ENCODE results near the gene MPG.
"Not testable (repeated sequence)": the region's sequence is repeated elsewhere in the genome, so short reads cannot be mapped to it uniquely, and the experiment has no call there.

DNA sequence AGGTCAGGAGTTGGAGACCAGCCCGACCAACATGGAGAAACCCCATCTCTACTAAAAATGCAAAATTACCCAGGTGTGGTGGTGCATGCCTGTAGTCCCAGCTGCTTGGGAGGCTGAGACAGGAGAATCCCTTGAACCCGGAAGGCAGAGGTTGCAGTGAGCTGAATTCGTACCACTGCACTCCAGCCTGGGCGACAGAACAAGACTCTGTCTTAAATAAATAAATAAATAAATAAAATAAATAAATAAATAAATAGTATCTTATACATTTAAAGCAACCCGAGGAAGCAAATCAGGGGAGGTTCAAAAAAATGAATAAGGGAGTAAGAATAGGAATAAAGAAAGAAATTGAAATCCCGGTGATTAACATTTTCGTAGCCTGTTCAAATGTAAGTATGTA, 31.5 kb upstream of the MPG start:
- TF ChIP-seq, protein P1, sequence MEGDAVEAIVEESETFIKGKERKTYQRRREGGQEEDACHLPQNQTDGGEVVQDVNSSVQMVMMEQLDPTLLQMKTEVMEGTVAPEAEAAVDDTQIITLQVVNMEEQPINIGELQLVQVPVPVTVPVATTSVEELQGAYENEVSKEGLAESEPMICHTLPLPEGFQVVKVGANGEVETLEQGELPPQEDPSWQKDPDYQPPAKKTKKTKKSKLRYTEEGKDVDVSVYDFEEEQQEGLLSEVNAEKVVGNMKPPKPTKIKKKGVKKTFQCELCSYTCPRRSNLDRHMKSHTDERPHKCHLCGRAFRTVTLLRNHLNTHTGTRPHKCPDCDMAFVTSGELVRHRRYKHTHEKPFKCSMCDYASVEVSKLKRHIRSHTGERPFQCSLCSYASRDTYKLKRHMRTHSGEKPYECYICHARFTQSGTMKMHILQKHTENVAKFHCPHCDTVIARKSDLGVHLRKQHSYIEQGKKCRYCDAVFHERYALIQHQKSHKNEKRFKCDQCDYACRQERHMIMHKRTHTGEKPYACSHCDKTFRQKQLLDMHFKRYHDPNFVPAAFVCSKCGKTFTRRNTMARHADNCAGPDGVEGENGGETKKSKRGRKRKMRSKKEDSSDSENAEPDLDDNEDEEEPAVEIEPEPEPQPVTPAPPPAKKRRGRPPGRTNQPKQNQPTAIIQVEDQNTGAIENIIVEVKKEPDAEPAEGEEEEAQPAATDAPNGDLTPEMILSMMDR (conservative IDR thresholded peaks at IDR 0.05; ENCODE audit: low read length) = not testable (repeated sequence)
- TF ChIP-seq EZH2phosphoT487 (IDR thresholded peaks at IDR 0.05; ENCODE audit: borderline replicate concordance, low read depth, low read length) = not testable (repeated sequence)
